Effector memory CD4-positive, alpha-beta T cell (primary cell): ENCODE measurements around the gene GSPT2.

Experiments
- DNase-seq, 3 donors: peaks; one replicate each; pipeline ENCODE4 v3.0.0-alpha.2; 2020
- H3K27ac ChIP-seq: 2 replicates; pipeline ENCODE4 v1.7.0; 2013; ENCODE audit warnings: mild to moderate bottlenecking, low read length, moderate library complexity; ENCODE audit not compliant: insufficient read depth, poor library complexity, severe bottlenecking
- H3K27me3 ChIP-seq: replicated peaks from 2 replicates; pipeline ENCODE4 v1.7.0; 2013; ENCODE audit warnings: mild to moderate bottlenecking, low read length; ENCODE audit not compliant: insufficient read depth, control insufficient read depth, poor library complexity, severe bottlenecking
- H3K36me3 ChIP-seq: 2 replicates; pipeline ENCODE4 v1.7.0; 2013; ENCODE audit warnings: mild to moderate bottlenecking, low read length, moderate library complexity; ENCODE audit not compliant: control insufficient read depth, insufficient read depth
- H3K4me1 ChIP-seq: 2 replicates; pipeline ENCODE4 v1.7.0; 2013; ENCODE audit warnings: low read length, mild to moderate bottlenecking; ENCODE audit not compliant: control insufficient read depth, insufficient read depth, poor library complexity, severe bottlenecking
- H3K4me3 ChIP-seq: 2 replicates; pipeline ENCODE4 v1.7.0; 2013; ENCODE audit warnings: low read length, low read depth, mild to moderate bottlenecking; ENCODE audit not compliant: insufficient read depth, poor library complexity, severe bottlenecking
- H3K9me3 ChIP-seq: 2 replicates; pipeline ENCODE4 v1.7.0; 2013; ENCODE audit warnings: mild to moderate bottlenecking, low read length, moderate library complexity; ENCODE audit not compliant: control insufficient read depth

The GSPT2 gene

GRCh38 chrX:51759055-51759839, 16.0 kb downstream of the GSPT2 start:
- no peak for DNase-seq
- Histone ChIP-seq H3K27ac (no peak overlapping the region), H3K4me1 (no peaks in the 10 kb centered on the region), H3K27me3 (no peaks in the 10 kb centered on the region), H3K36me3 (no peaks in the 10 kb centered on the region), H3K9me3 (no peaks in the 10 kb centered on the region), H3K4me3 (no peak overlapping the region)

- H3K36me3 ChIP-seq: no peaks in the 10 kb centered on the region
- DNase-seq: no peak
- H3K4me3 ChIP-seq: no peak overlapping the region
- no peaks in the 10 kb centered on the region for H3K9me3 ChIP-seq
- no peaks in the 10 kb centered on the region for H3K27me3 ChIP-seq
- H3K27ac ChIP-seq: no peak overlapping the region
- H3K4me1 ChIP-seq: no peaks in the 10 kb centered on the region
Measured at GRCh38 chrX:51760657-51761056, 17.4 kb downstream of the GSPT2 start.

- DNase-seq: no peak
- no peaks in the 10 kb centered on the region for H3K9me3 ChIP-seq
- H3K36me3 ChIP-seq: no peaks in the 10 kb centered on the region
- H3K4me3 ChIP-seq: no peak overlapping the region
- no peaks in the 10 kb centered on the region for H3K27me3 ChIP-seq
- no peak overlapping the region for H3K27ac ChIP-seq
- no peaks in the 10 kb centered on the region for H3K4me1 ChIP-seq
Measured at GRCh38 chrX:51766546-51766945, 23.3 kb downstream of the GSPT2 start.

DNA sequence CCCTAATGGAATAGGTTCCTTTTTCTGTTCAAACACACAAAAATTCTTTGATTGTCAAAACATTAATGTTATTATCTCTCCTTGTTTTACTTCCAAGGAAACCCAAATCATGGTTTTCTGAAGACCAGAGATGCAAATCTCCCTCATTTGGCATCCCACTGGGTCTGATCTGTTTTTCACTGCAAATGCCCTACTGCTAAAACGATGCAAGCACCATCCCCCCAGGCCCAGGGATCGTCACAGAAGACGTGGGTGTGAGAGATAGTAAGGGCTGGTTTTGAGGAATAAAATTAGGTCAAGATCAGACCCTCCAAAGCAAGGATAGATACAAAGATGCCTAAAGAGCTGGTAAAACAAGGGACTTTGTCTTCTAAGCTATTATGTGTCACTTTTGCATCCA, 33.6 kb downstream of the GSPT2 start:
- Histone ChIP-seq H3K4me3 (no peak overlapping the region), H3K27ac (no peak overlapping the region), H3K9me3 (no peaks in the 10 kb centered on the region), H3K27me3 (no peaks in the 10 kb centered on the region), H3K4me1 (no peaks in the 10 kb centered on the region), H3K36me3 (no peaks in the 10 kb centered on the region)
- DNase-seq: no peak

GRCh38 chrX:51779306-51779705, 36.1 kb downstream of the GSPT2 start:
- no peaks in the 10 kb centered on the region for H3K4me1 ChIP-seq
- H3K4me3 ChIP-seq: no peak overlapping the region
- H3K9me3 ChIP-seq: no peaks in the 10 kb centered on the region
- H3K27ac ChIP-seq: no peak overlapping the region
- H3K36me3 ChIP-seq: no peaks in the 10 kb centered on the region
- DNase-seq: no peak
- no peaks in the 10 kb centered on the region for H3K27me3 ChIP-seq

- Histone ChIP-seq H3K27me3 (no peaks in the 10 kb centered on the region), H3K36me3 (no peaks in the 10 kb centered on the region), H3K9me3 (no peaks in the 10 kb centered on the region), H3K4me1 (no peaks in the 10 kb centered on the region), H3K27ac (no peak overlapping the region), H3K4me3 (no peak overlapping the region)
- no peak for DNase-seq
Measured at GRCh38 chrX:51795136-51795535, 51.9 kb downstream of the GSPT2 start.
